SK-N-MC (cell line): Measurements from ENCODE around the gene STARD13.

Source experiments
- EZH2 ChIP-seq: fragments of 200-600 bp; sonication (generic); IDR thresholded peaks from one replicate; pipeline ENCODE4 v1.6.1; 2017; ENCODE audit warnings: antibody characterized with exemption
- POLR2AphosphoS5 ChIP-seq: IDR thresholded peaks from 2 replicates; pipeline ENCODE4 v1.6.1; 2012; ENCODE audit warnings: mild to moderate bottlenecking, low read depth, low read length, borderline replicate concordance

DNA sequence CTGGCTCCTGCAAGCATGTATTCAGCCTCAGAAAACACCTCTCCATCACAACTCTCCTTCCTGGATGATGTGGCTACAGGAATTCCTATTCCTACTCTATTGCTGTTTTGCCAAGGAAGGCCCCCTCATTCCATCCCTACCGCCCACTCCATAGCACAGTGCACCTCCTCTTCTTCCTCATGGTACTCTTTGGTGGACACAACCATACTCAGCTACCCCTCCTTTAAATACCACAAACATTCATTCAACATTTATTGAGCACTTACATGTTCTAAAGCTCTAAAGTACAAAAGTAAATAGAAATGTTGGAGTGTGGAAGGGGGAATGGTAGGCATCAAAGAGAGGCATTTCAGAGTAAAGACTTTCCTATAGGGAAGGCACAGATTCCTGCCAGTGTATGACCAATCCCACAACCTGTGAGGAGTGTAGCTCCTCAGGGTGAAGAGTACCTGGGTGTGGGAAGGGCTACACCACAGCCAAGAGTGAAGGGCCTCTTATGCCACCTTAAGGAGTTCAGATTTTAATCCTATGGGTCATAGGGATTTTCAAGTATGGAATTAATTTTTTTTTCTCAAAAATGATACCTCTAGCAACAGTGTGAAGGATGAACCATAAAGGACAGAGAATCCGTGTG is 42.5 kb downstream of the STARD13 start:
- TF ChIP-seq EZH2 (no peak), POLR2AphosphoS5 (no peak)
